ENCODE results near the gene MT1A.

GRCh38 chr16:56618138-56618537 lies 20.3 kb upstream of the MT1A start:
- TF ChIP-seq EP300 (IDR thresholded peaks at IDR 0.05): no peak
- no peak for TF ChIP-seq POLR2A (IDR thresholded peaks at IDR 0.05)
- TF ChIP-seq CTCF (IDR thresholded peaks at IDR 0.05): no peak

All from ovary (tissue), 3 donors.